Measurements from ENCODE around the gene DDN.

DNA sequence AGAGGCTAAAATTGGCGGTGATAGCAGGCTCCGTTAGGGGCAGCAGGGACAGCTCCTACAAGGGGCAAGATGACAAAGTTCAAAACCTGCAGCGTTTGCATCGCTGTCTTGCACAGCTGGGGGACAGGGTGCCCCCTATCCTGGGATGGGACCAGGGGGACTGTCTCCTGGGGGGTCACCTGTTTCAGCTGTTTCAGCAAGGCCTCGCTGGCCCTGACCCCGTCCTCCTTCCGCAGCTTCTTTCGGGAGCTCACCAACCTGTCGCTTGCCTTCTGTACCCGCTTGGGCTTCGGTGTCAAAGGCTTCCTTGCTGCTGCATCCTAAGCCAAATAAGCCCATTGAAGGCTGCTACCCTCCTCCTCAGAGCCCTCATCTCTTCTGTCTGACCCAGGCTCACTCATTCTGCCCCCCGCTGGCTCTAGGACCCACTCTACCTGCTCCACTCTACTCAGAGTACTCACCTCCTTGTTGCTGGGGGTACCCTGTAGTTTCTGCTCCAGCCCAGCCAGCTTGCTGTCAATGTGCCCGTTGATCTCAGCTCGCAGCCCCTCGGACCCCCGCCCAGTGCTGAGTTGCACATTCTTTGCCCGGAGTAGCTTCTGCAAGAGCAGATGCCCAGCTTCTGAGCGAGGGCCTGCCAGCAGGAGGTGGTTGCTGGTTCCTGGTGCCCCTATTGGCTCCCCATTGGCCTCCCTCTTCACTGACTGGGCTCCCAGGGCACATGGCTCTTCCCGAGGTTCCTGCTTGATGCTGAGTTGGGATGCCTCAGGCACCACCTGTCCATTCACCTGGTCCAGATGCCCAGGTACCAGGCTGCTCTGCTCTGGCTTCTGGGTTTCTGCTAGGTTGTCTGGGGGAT lies 31.8 kb upstream of the DDN start:
- TF ChIP-seq POLR2AphosphoS5 (IDR thresholded peaks at IDR 0.05; ENCODE audit: borderline replicate concordance, low read depth, low read length) (no peak), EZH2 (IDR thresholded peaks at IDR 0.05) (no peak)

Data from SK-N-MC (cell line).